Osteocyte (in vitro differentiated cells): ENCODE results near the gene KMO. TPM values are rescaled to one million over a fixed set of nuclear protein-coding genes. Genes with fewer than 3 reads are reported as not detected.

Source experiments
- DNase-seq: peaks from one replicate; pipeline ENCODE4 v3.0.0; 2021; ENCODE audit warnings: mixed read lengths; ENCODE audit not compliant: unreplicated experiment; ENCODE audit errors: extremely low spot score
- H3K27ac Mint-ChIP-seq: one replicate; pipeline ENCODE4 v1.8.0; 2021; ENCODE audit warnings: mild to moderate bottlenecking, mixed read lengths; ENCODE audit not compliant: unreplicated experiment
- H3K27me3 Mint-ChIP-seq: one replicate; pipeline ENCODE4 v1.8.0; 2021; ENCODE audit warnings: mixed read lengths; ENCODE audit not compliant: unreplicated experiment
- H3K36me3 Mint-ChIP-seq: one replicate; pipeline ENCODE4 v1.8.0; 2021; ENCODE audit warnings: mixed read lengths; ENCODE audit not compliant: unreplicated experiment
- H3K4me1 Mint-ChIP-seq: one replicate; pipeline ENCODE4 v1.8.0; 2021; ENCODE audit warnings: mixed read lengths; ENCODE audit not compliant: unreplicated experiment
- H3K4me3 Mint-ChIP-seq: one replicate; pipeline ENCODE4 v1.8.0; 2021; ENCODE audit warnings: mild to moderate bottlenecking, moderate library complexity, mixed read lengths; ENCODE audit not compliant: unreplicated experiment
- H3K9me3 Mint-ChIP-seq: one replicate; pipeline ENCODE4 v1.8.0; 2021; ENCODE audit warnings: mixed read lengths; ENCODE audit not compliant: unreplicated experiment
- CTCF ChIP-seq: fragments of 200-600 bp; sonication (generic); IDR thresholded peaks from 2 replicates; pipeline ENCODE4 v1.5.0; 2021; ENCODE audit warnings: antibody characterized with exemption, mild to moderate bottlenecking, moderate library complexity
- total RNA-seq: library from RNA; stranded (reverse); gene quantifications from 2 replicates; pipeline ENCODE4 v1.2.1, GENCODE V29; 2021

KMO gene
- total RNA-seq, 1 donor from 2014 or later, result not detected

- no peak overlapping the region for H3K4me3 Mint-ChIP-seq
- no peak for DNase-seq
- H3K9me3 Mint-ChIP-seq, result no peaks in the 10 kb centered on the region
- TF ChIP-seq CTCF, result no peak
- H3K27me3 Mint-ChIP-seq, result no peaks in the 10 kb centered on the region
- peaks cover 47% of the 10 kb centered on the region for H3K4me1 Mint-ChIP-seq
- H3K36me3 Mint-ChIP-seq, result no peaks in the 10 kb centered on the region
- no peak overlapping the region for H3K27ac Mint-ChIP-seq
These were observed 78.1 kb downstream of the KMO start for GRCh38 chr1:241610056-241610815.

GRCh38 chr1:241611063-241611462 lies 78.9 kb downstream of the KMO start:
- Mint-ChIP-seq H3K4me1 (peaks cover 47% of the 10 kb centered on the region), H3K27me3 (no peaks in the 10 kb centered on the region), H3K27ac (no peak overlapping the region), H3K9me3 (no peaks in the 10 kb centered on the region), H3K36me3 (no peaks in the 10 kb centered on the region), H3K4me3 (no peak overlapping the region)
- DNase-seq, result no peak
- TF ChIP-seq CTCF, result peak; percentile 71

- no peak for DNase-seq
- Mint-ChIP-seq H3K27ac (no peak overlapping the region), H3K36me3 (no peaks in the 10 kb centered on the region), H3K9me3 (no peaks in the 10 kb centered on the region), H3K4me3 (no peak overlapping the region), H3K27me3 (no peaks in the 10 kb centered on the region), H3K4me1 (peaks cover 44% of the 10 kb centered on the region)
- no peak for TF ChIP-seq CTCF
These were observed 79.6 kb downstream of the KMO start for GRCh38 chr1:241611736-241612135.

GRCh38 chr1:241612533-241613477 lies 80.6 kb downstream of the KMO start:
- H3K27me3 Mint-ChIP-seq, result no peaks in the 10 kb centered on the region
- H3K4me3 Mint-ChIP-seq, result no peak overlapping the region
- no peaks in the 10 kb centered on the region for H3K9me3 Mint-ChIP-seq
- peak overlapping the region; percentile 51 for H3K27ac Mint-ChIP-seq
- no peaks in the 10 kb centered on the region for H3K36me3 Mint-ChIP-seq
- DNase-seq, result no peak
- H3K4me1 Mint-ChIP-seq, result peaks cover 37% of the 10 kb centered on the region
- no peak for TF ChIP-seq CTCF

GRCh38 chr1:241614144-241614543 lies 82.0 kb downstream of the KMO start:
- no peaks in the 10 kb centered on the region for H3K27me3 Mint-ChIP-seq
- no peak for DNase-seq
- TF ChIP-seq CTCF, result no peak
- H3K4me3 Mint-ChIP-seq, result no peak overlapping the region
- H3K36me3 Mint-ChIP-seq, result no peaks in the 10 kb centered on the region
- H3K4me1 Mint-ChIP-seq, result peaks cover 29% of the 10 kb centered on the region
- H3K9me3 Mint-ChIP-seq, result no peaks in the 10 kb centered on the region
- H3K27ac Mint-ChIP-seq, result no peak overlapping the region
